ENCODE results near the gene RC3H2.

DNA sequence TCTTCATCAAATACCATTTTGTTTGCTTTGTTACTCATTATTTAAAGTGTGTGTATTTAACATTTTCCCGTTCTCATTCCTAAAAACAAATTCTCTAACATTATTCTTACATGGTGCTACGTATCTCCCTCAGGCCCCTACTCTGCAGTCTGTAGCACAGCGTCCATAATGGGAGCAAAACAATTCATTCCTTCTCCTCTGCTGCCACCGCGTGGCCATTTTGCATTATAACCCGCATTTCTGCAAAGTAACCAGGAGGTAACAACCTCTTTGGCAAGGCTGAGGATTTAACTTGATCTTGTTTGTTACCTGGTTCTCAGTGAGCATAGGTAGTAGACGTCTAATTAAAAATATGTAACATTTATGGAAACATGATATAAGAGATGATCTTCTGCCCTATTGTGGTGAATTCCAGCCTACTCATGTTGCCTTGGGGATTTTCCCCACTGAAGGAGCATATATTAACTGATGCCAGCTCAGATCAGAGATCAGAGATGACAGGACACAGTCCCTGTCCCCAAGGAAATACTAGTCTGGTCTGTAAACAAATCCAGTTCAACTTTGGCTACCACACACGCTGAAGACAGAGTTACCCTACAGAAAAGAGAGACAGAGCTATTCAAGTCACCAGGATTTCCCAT is 94.7 kb downstream of the RC3H2 start:
- TF ChIP-seq, protein P1, sequence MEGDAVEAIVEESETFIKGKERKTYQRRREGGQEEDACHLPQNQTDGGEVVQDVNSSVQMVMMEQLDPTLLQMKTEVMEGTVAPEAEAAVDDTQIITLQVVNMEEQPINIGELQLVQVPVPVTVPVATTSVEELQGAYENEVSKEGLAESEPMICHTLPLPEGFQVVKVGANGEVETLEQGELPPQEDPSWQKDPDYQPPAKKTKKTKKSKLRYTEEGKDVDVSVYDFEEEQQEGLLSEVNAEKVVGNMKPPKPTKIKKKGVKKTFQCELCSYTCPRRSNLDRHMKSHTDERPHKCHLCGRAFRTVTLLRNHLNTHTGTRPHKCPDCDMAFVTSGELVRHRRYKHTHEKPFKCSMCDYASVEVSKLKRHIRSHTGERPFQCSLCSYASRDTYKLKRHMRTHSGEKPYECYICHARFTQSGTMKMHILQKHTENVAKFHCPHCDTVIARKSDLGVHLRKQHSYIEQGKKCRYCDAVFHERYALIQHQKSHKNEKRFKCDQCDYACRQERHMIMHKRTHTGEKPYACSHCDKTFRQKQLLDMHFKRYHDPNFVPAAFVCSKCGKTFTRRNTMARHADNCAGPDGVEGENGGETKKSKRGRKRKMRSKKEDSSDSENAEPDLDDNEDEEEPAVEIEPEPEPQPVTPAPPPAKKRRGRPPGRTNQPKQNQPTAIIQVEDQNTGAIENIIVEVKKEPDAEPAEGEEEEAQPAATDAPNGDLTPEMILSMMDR (IDR thresholded peaks at IDR 0.05) = peak; percentile 91
- no peak for TF ChIP-seq CHD2 (IDR thresholded peaks at IDR 0.05; ENCODE audit: low read length, partially characterized antibody)
- TF ChIP-seq, protein P2, sequence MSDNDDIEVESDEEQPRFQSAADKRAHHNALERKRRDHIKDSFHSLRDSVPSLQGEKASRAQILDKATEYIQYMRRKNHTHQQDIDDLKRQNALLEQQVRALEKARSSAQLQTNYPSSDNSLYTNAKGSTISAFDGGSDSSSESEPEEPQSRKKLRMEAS (IDR thresholded peaks at IDR 0.05) = no peak
- no peak for TF ChIP-seq CBX2 (IDR thresholded peaks at IDR 0.05; ENCODE audit: borderline replicate concordance, low read depth)
- TF ChIP-seq TP53 (CRISPR knock-in tag; IDR thresholded peaks at IDR 0.05) = no peak
- no peak for TF ChIP-seq POLR2A (IDR thresholded peaks at IDR 0.05; ENCODE audit: low read length)
